ENCODE data around the gene ESAM. TPM values are rescaled to one million over a fixed set of nuclear protein-coding genes. Genes with fewer than 3 reads are reported as not detected.

ESAM gene
- total RNA-seq, 1 experiment from 2014 or later, result 5.3 TPM

GRCh38 chr11:124738713-124739478, 23.2 kb downstream of the ESAM start:
- intact Hi-C loops (cut with micrococcal nuclease; ENCODE audit: unreplicated experiment), result loop anchor here (1.0 kb wide), 5 partner anchors 8 to 66 kb away; partner anchors contain the start of genes SIAE and SPA17
- no peak for DNase-seq
- peaks cover 6% of the 10 kb centered on the region for H3K4me1 Mint-ChIP-seq (ENCODE audit: low read depth, unreplicated experiment)
- peaks cover 47% of the 10 kb centered on the region for H3K27me3 Mint-ChIP-seq (ENCODE audit: insufficient read depth, unreplicated experiment)
- TF ChIP-seq CTCF (IDR thresholded peaks at IDR 0.05; ENCODE audit: insufficient read depth in 1 of 2, low read depth in 1 of 2, low read length in 1 of 2, severe bottlenecking in 1 of 2, unreplicated experiment in 1 of 2), result no peak
- Histone ChIP-seq H3K36me3 (ENCODE audit: control insufficient read depth, insufficient read depth, low read length) (no peaks in the 10 kb centered on the region), H3K27me3 (replicated peaks; ENCODE audit: control insufficient read depth, insufficient read depth, low read length) (peaks cover 8% of the 10 kb centered on the region), H3K4me1 (peaks cover 6% of the 10 kb centered on the region), H3K9me3 (no peaks in the 10 kb centered on the region), H3K4me3 (ENCODE audit: low read depth, low read length) (no peak overlapping the region; the same call in 1 of the 2 replicates)
- no peaks in the 10 kb centered on the region for H3K9me3 Mint-ChIP-seq (ENCODE audit: unreplicated experiment)
- POLR2A ChIA-PET, result interaction anchor here (0.7 kb wide), 1 partner anchor 9 kb away, joined by 3 read pairs; no protein-coding TSS in a partner anchor
- H3K27ac Mint-ChIP-seq (ENCODE audit: unreplicated experiment), result no peak overlapping the region
- CTCF ChIA-PET, result interaction anchor here (0.7 to 2.1 kb wide), 8 partner anchors 14 to 137 kb away, joined by 3 to 12 read pairs (median 6); partner anchors contain the start of genes ESAM and TBRG1
- no TSS peak for BruUV-seq (replicated peaks)
- H3K36me3 Mint-ChIP-seq (ENCODE audit: insufficient read depth, unreplicated experiment), result no peaks in the 10 kb centered on the region
- H3K4me3 Mint-ChIP-seq (ENCODE audit: unreplicated experiment), result peak overlapping the region; percentile 65

GRCh38 chr11:124737638-124738305, 24.3 kb downstream of the ESAM start:
- DNase-seq, result no peak
- H3K27ac Mint-ChIP-seq (ENCODE audit: unreplicated experiment), result no peak overlapping the region
- H3K4me3 Mint-ChIP-seq (ENCODE audit: unreplicated experiment), result no peak overlapping the region
- no peak for TF ChIP-seq CTCF (IDR thresholded peaks at IDR 0.05; ENCODE audit: insufficient read depth in 1 of 2, low read depth in 1 of 2, low read length in 1 of 2, severe bottlenecking in 1 of 2, unreplicated experiment in 1 of 2)
- H3K27me3 Mint-ChIP-seq (ENCODE audit: insufficient read depth, unreplicated experiment), result peaks cover 46% of the 10 kb centered on the region
- BruUV-seq (replicated peaks), result no TSS peak
- H3K4me3 ChIP-seq (ENCODE audit: low read depth, low read length), result no peak overlapping the region
- H3K9me3 Mint-ChIP-seq (ENCODE audit: unreplicated experiment), result no peaks in the 10 kb centered on the region
- POLR2A ChIA-PET, result interaction anchor here (0.6 kb wide), 1 partner anchor 64 kb away, joined by 4 read pairs; no protein-coding TSS in a partner anchor
- H3K4me1 ChIP-seq, result peaks cover 6% of the 10 kb centered on the region
- peaks cover 8% of the 10 kb centered on the region for H3K27me3 ChIP-seq (replicated peaks; ENCODE audit: control insufficient read depth, insufficient read depth, low read length)
- peaks cover 6% of the 10 kb centered on the region for H3K4me1 Mint-ChIP-seq (ENCODE audit: low read depth, unreplicated experiment)
- no peaks in the 10 kb centered on the region for H3K36me3 ChIP-seq (ENCODE audit: control insufficient read depth, insufficient read depth, low read length)
- H3K9me3 ChIP-seq, result no peaks in the 10 kb centered on the region
- intact Hi-C loops (cut with micrococcal nuclease; ENCODE audit: unreplicated experiment), result no loop called here
- CTCF ChIA-PET, result no interaction called here
- no peaks in the 10 kb centered on the region for H3K36me3 Mint-ChIP-seq (ENCODE audit: insufficient read depth, unreplicated experiment)

- Histone ChIP-seq H3K9me3 (no peaks in the 10 kb centered on the region), H3K4me3 (ENCODE audit: low read depth, low read length) (no peak overlapping the region), H3K4me1 (peaks cover 6% of the 10 kb centered on the region), H3K27me3 (replicated peaks; ENCODE audit: control insufficient read depth, insufficient read depth, low read length) (peaks cover 8% of the 10 kb centered on the region), H3K36me3 (ENCODE audit: control insufficient read depth, insufficient read depth, low read length) (no peaks in the 10 kb centered on the region)
- DNase-seq, result no peak
- no peak overlapping the region for H3K27ac Mint-ChIP-seq (ENCODE audit: unreplicated experiment)
- peaks cover 43% of the 10 kb centered on the region for H3K27me3 Mint-ChIP-seq (ENCODE audit: insufficient read depth, unreplicated experiment)
- TF ChIP-seq CTCF (IDR thresholded peaks at IDR 0.05; ENCODE audit: insufficient read depth in 1 of 2, low read depth in 1 of 2, low read length in 1 of 2, severe bottlenecking in 1 of 2, unreplicated experiment in 1 of 2), result no peak
- no peaks in the 10 kb centered on the region for H3K9me3 Mint-ChIP-seq (ENCODE audit: unreplicated experiment)
- no TSS peak for BruUV-seq (replicated peaks)
- intact Hi-C loops (cut with micrococcal nuclease; ENCODE audit: unreplicated experiment), result no loop called here
- H3K4me3 Mint-ChIP-seq (ENCODE audit: unreplicated experiment), result no peak overlapping the region
- ChIA-PET POLR2A (no interaction called here), CTCF (interaction anchor here (0.7 kb wide), 1 partner anchor 67 kb away, joined by 3 read pairs; no protein-coding TSS in a partner anchor)
- peaks cover 6% of the 10 kb centered on the region for H3K4me1 Mint-ChIP-seq (ENCODE audit: low read depth, unreplicated experiment)
- H3K36me3 Mint-ChIP-seq (ENCODE audit: insufficient read depth, unreplicated experiment), result no peaks in the 10 kb centered on the region
Measured at GRCh38 chr11:124736736-124737135, 25.4 kb downstream of the ESAM start.
